ENCODE results near the gene CERS2.

- TF ChIP-seq CTCF (IDR thresholded peaks at IDR 0.05): no peak
- no peak for TF ChIP-seq POLR2A (IDR thresholded peaks at IDR 0.05)
These were observed 20.8 kb upstream of the CERS2 start for GRCh38 chr1:150995460-150995859.
